HepG2 (cell line): ENCODE results near the gene FHIT. TPM values are rescaled to one million over a fixed set of nuclear protein-coding genes. Genes with fewer than 3 reads are reported as not detected.

ENCODE experiments used
- ATAC-seq: fragments of 200-7000 bp; cut with Tn5 transposase; 3 replicates; pipeline ENCODE4 v1.9.1; 2020; ENCODE audit warnings: mild to moderate bottlenecking, moderate library complexity
- BruUV-seq: library from RNA; stranded (reverse); fragments of 400-500 nt; replicated peaks from 2 replicates; lab custom pipeline; 2021; lab: Mats Ljungman, UMichigan
- CTCF ChIA-PET: fragments of 300-600 bp; formaldehyde crosslinking; extraction: SDS; loops from one replicate; lab custom pipeline; 2021; ENCODE audit warnings: low total read pairs, inconsistent platforms, low intra/inter-chr PET ratio; lab: Yijun Ruan, JAX
- POLR2A ChIA-PET: fragments of 350-600 bp; sonication (Branson Sonifier 250); formaldehyde crosslinking; loops from one replicate; lab custom pipeline; 2020; ENCODE audit warnings: antibody characterized with exemption, inconsistent platforms; lab: Yijun Ruan, JAX
- DNase-seq: peaks from one replicate; pipeline ENCODE4 v3.0.0-alpha.2; 2015; ENCODE audit warnings: low spot score
- FAIRE-seq: peaks from 3 replicates; lab custom pipeline; 2011; peaks lifted over from hg19 to GRCh38; lab: Jason Lieb, UNC
- H2AFZ ChIP-seq: one replicate; pipeline ENCODE4 v1.6.1; 2011; ENCODE audit warnings: low read length, inconsistent platforms
- H3K27ac ChIP-seq: fragments of 300-600 bp; 3 replicates; pipeline ENCODE4 v1.8.0; 2011; ENCODE audit warnings: mixed run types, mild to moderate bottlenecking, mixed read lengths, low read length, inconsistent platforms; ENCODE audit not compliant: insufficient read depth; ENCODE audit errors: extremely low read length
- H3K27me3 ChIP-seq, 2 experiments: fragments of 200-600 bp in 1 of 2; 2 replicates in 1 of 2; 3 replicates in 1 of 2; pipeline versions ENCODE4 v1.6.0 to v1.8.0; 2011; ENCODE audit warnings: low read length in 2 of 2, mild to moderate bottlenecking in 2 of 2, moderate library complexity in 2 of 2, inconsistent platforms in 1 of 2; ENCODE audit not compliant: insufficient read depth in 2 of 2, control insufficient read depth in 1 of 2
- H3K36me3 ChIP-seq, 2 experiments: fragments of 200-600 bp in 1 of 2; replicated peaks in 1 of 2; 2 replicates in 1 of 2; 3 replicates in 1 of 2; pipeline versions ENCODE4 v1.5.1 to v1.8.0; 2011; ENCODE audit warnings: low read length in 2 of 2, inconsistent platforms in 1 of 2; ENCODE audit not compliant: insufficient read depth in 2 of 2, control insufficient read depth in 1 of 2
- H3K4me1 ChIP-seq: 2 replicates; pipeline ENCODE4 v1.5.1; 2012; ENCODE audit warnings: low read length, inconsistent platforms; ENCODE audit not compliant: insufficient read depth
- H3K4me2 ChIP-seq: 2 replicates; pipeline ENCODE4 v1.6.0; 2011; ENCODE audit warnings: low read depth, low read length, inconsistent platforms
- H3K4me3 ChIP-seq, 3 experiments: fragments of 200-600 bp in 1 of 3; sonication (generic), shearing (Covaris generic) in 1 of 3; replicated peaks in 1 of 3; 2 replicates each; pipeline ENCODE4 v1.5.1; 2011 to 2016; ENCODE audit warnings: low read length in 3 of 3, inconsistent platforms in 2 of 3, low read depth in 2 of 3, mild to moderate bottlenecking in 2 of 3, control low read depth in 1 of 3, mixed read lengths in 1 of 3; ENCODE audit not compliant: insufficient read depth in 1 of 3
- H3K79me2 ChIP-seq: one replicate; pipeline ENCODE4 v1.6.1; 2011; ENCODE audit warnings: low read length, inconsistent platforms; ENCODE audit not compliant: insufficient read depth
- H3K9ac ChIP-seq: 2 replicates; pipeline ENCODE4 v1.6.0; 2011; ENCODE audit warnings: mild to moderate bottlenecking, low read depth, low read length, inconsistent platforms; ENCODE audit not compliant: insufficient read depth
- H3K9me3 ChIP-seq: 2 replicates; pipeline ENCODE4 v1.5.1; 2012; ENCODE audit warnings: mild to moderate bottlenecking, low read length
- H4K20me1 ChIP-seq: 2 replicates; pipeline ENCODE4 v1.6.0; 2011; ENCODE audit warnings: inconsistent platforms, mild to moderate bottlenecking, low read length, moderate library complexity; ENCODE audit not compliant: insufficient read depth
- HMGXB3 ChIP-seq: sonication (generic); formaldehyde crosslinking; IDR thresholded peaks from 2 replicates; pipeline ENCODE4 v1.4.0; 2020; ENCODE audit warnings: missing genetic modification reagents, borderline replicate concordance
- HNRNPH1 ChIP-seq: fragments of 200-400 bp; formaldehyde crosslinking; optimal IDR thresholded peaks from 2 replicates; pipeline ENCODE3; 2017; ENCODE audit warnings: mild to moderate bottlenecking, low read depth, low read length
- MIER2 ChIP-seq: IDR thresholded peaks from 2 replicates; pipeline ENCODE4 v1.6.1; 2016; ENCODE audit warnings: missing biosample characterization, missing genetic modification reagents
- NFE2L2 ChIP-seq: fragments of 150-350 bp; IDR thresholded peaks from 2 replicates; pipeline ENCODE4 v1.6.1; 2014; ENCODE audit warnings: low read length
- RFXANK ChIP-seq: IDR thresholded peaks from 2 replicates; pipeline ENCODE4 v1.6.1; 2016
- SATB2 ChIP-seq: sonication (generic); formaldehyde crosslinking; IDR thresholded peaks from 2 replicates; pipeline ENCODE4 v1.5.0; 2020; ENCODE audit warnings: missing genetic modification reagents
- TFE3 ChIP-seq: IDR thresholded peaks from 2 replicates; pipeline ENCODE4 v1.6.1; 2016
- XRCC5 ChIP-seq: fragments of 200-400 bp; formaldehyde crosslinking; optimal IDR thresholded peaks from 2 replicates; pipeline ENCODE3; 2017; ENCODE audit warnings: mild to moderate bottlenecking, low read length
- ZNF124 ChIP-seq: sonication (generic); formaldehyde crosslinking; IDR thresholded peaks from 2 replicates; pipeline ENCODE4 v1.4.0; 2020; ENCODE audit warnings: missing genetic modification reagents
- ZNF143 ChIP-seq: sonication (generic); formaldehyde crosslinking; IDR thresholded peaks from 2 replicates; pipeline ENCODE4 v1.4.0; 2020; ENCODE audit warnings: missing genetic modification reagents
- ZNF670 ChIP-seq: sonication (generic); formaldehyde crosslinking; IDR thresholded peaks from 2 replicates; pipeline ENCODE4 v1.8.0; 2022; ENCODE audit warnings: mild to moderate bottlenecking, missing genetic modification reagents, borderline replicate concordance
- ZNF709 ChIP-seq: sonication (generic); formaldehyde crosslinking; IDR thresholded peaks from 2 replicates; pipeline ENCODE4 v1.5.0; 2020; ENCODE audit warnings: mild to moderate bottlenecking, missing genetic modification reagents
- WGBS: methylation state at CpG from one replicate; pipeline ENCODE4 v1.1.6; 2017; ENCODE audit warnings: low lambda C conversion rate; 5-methylcytosine and 5-hydroxymethylcytosine counted together
- in situ Hi-C: cut with HindIII; loops from 2 replicates; pipeline ENCODE4 v1.10.0; 2017; ENCODE audit warnings: low pct_unique_long_range_greater_than_20kb; ENCODE audit not compliant: extremely low pct_ligation_motif_present
- intact Hi-C: fragments of 100-400 bp; cut with micrococcal nuclease; formaldehyde crosslinking; loops from one replicate; pipeline ENCODE4 v1.10.0; 2022; ENCODE audit not compliant: unreplicated experiment
- polyA plus RNA-seq, 8 experiments: library from polyadenylated mRNA; depleted of rRNA in 3 of 8; stranded (reverse) in 7 of 8; unstranded in 1 of 8; fragments of >200 nt; fragmentation: Illumina TruSeq in 4 of 8; extraction: Trizol in 4 of 8; gene quantifications; 2 replicates each; pipeline versions ENCODE4 v1.2.1 to v1.2.3, GENCODE V29; 2011 to 2016; ENCODE audit warnings: low read depth in 4 of 8, missing spikeins in 1 of 8, mixed read lengths in 1 of 8; ENCODE audit not compliant: insufficient read depth in 1 of 8
- total RNA-seq, 5 experiments: library from RNA; depleted of rRNA; stranded (reverse); fragments of >200 nt; fragmentation: Illumina TruSeq; extraction: Trizol; gene quantifications; 2 replicates each; pipeline ENCODE4 v1.2.3, GENCODE V29; 2016; ENCODE audit warnings: low read depth in 1 of 5

Gene FHIT
- total and polyA plus RNA-seq, 2 of the 13 experiments (the other 11 are each of a cell fraction or from before 2014, with no cell fraction given), result 4.0 to 4.6 TPM

GRCh38 chr3:60073942-60074341 lies 1177.3 kb downstream of the FHIT start:
- DNase-seq (no peak), ATAC-seq (no peak), FAIRE-seq (no peak)
- no peaks in the 10 kb centered on the region for H3K36me3 ChIP-seq
- no peak overlapping the region for H2AFZ ChIP-seq
- intact Hi-C loops, result no loop called here
- POLR2A ChIA-PET, result no interaction called here
- H3K27ac ChIP-seq, result no peak overlapping the region
- CTCF ChIA-PET, result no interaction called here
- H4K20me1 ChIP-seq, result no peaks in the 10 kb centered on the region
- no peak overlapping the region for H3K4me3 ChIP-seq
- H3K4me1 ChIP-seq, result no peaks in the 10 kb centered on the region
- H3K9me3 ChIP-seq, result peaks cover 12% of the 10 kb centered on the region
- no peaks in the 10 kb centered on the region for H3K79me2 ChIP-seq
- TF ChIP-seq XRCC5 (no peak), ZNF670 (CRISPR knock-in tag) (no peak), SATB2 (CRISPR knock-in tag) (no peak)
- no peaks in the 10 kb centered on the region for H3K27me3 ChIP-seq
- in situ Hi-C loops, result no loop called here
- BruUV-seq, result no TSS peak
- H3K9ac ChIP-seq, result no peak overlapping the region
- H3K4me2 ChIP-seq, result no peak overlapping the region

GRCh38 chr3:60073228-60073627 lies 1178.0 kb downstream of the FHIT start:
- WGBS, result 14% methylated on average over 4 of the region's 4 CpGs
- no peak for ATAC-seq
- TF ChIP-seq MIER2 (CRISPR knock-in tag), result no peak
- TF ChIP-seq TFE3, result no peak
- no peak for TF ChIP-seq ZNF124 (CRISPR knock-in tag)
- TF ChIP-seq RFXANK (CRISPR knock-in tag), result no peak
- no peak for TF ChIP-seq NFE2L2
- TF ChIP-seq ZNF143 (CRISPR knock-in tag), result no peak
- no peak for TF ChIP-seq HNRNPH1
- TF ChIP-seq HMGXB3, result no peak
- no peak for TF ChIP-seq ZNF709 (CRISPR knock-in tag)

More at GRCh38 chr3:60073228-60073627, 1178.0 kb downstream of the FHIT start:
- H3K9ac ChIP-seq, result no peak overlapping the region
- POLR2A ChIA-PET, result no interaction called here
- no peak for FAIRE-seq
- intact Hi-C loops (no loop called here), in situ Hi-C loops (no loop called here)
- DNase-seq, result no peak
- H4K20me1 ChIP-seq, result no peaks in the 10 kb centered on the region
- no peak overlapping the region for H2AFZ ChIP-seq
- peaks cover 12% of the 10 kb centered on the region for H3K9me3 ChIP-seq
- no peaks in the 10 kb centered on the region for H3K4me1 ChIP-seq
- no peak overlapping the region for H3K4me2 ChIP-seq
- no TSS peak for BruUV-seq
- H3K4me3 ChIP-seq, result no peak overlapping the region
- no peaks in the 10 kb centered on the region for H3K27me3 ChIP-seq
- CTCF ChIA-PET, result no interaction called here
- H3K79me2 ChIP-seq, result no peaks in the 10 kb centered on the region
- no peak overlapping the region for H3K27ac ChIP-seq
- no peaks in the 10 kb centered on the region for H3K36me3 ChIP-seq
